ENCODE results near the gene P2RX1.

DNA sequence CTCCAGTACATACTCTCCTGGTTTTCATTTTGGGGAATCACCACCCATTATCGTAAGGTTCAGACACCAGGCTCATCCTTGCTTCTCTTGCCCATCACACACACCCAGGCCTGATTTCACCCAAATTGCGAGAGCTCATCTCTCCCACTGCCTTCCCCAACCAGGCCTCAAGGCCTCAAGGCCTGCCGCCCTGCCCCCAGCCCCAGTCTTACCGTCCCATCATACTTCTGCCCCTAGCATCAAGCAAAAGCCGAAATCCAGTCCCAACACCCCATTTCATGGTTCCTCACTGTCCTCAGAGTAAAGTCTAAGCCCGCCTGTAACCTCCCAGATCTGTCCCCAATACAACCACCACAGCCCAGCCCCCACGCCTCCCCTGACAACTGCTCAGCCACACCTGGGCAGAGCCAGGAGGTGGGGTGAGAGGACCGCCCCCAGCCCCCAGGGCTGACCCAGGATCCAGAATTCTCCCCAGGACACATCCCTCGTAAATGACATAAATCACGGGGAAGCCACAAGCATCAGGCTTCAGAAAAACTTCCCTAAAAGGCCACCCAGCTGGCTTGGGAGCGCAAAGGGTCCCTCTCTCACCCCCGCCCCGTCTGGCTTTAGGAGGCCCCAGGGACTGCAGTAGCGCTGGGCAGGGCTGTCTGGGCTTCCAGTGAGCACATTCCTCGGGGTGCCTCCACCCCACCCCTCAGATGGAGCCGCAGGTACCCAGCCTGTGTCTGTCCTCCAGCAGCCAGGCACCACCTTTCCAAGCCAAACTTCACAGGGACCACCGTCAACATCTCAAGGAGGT lies 9.6 kb upstream of the P2RX1 start:
- TF ChIP-seq, protein P1, sequence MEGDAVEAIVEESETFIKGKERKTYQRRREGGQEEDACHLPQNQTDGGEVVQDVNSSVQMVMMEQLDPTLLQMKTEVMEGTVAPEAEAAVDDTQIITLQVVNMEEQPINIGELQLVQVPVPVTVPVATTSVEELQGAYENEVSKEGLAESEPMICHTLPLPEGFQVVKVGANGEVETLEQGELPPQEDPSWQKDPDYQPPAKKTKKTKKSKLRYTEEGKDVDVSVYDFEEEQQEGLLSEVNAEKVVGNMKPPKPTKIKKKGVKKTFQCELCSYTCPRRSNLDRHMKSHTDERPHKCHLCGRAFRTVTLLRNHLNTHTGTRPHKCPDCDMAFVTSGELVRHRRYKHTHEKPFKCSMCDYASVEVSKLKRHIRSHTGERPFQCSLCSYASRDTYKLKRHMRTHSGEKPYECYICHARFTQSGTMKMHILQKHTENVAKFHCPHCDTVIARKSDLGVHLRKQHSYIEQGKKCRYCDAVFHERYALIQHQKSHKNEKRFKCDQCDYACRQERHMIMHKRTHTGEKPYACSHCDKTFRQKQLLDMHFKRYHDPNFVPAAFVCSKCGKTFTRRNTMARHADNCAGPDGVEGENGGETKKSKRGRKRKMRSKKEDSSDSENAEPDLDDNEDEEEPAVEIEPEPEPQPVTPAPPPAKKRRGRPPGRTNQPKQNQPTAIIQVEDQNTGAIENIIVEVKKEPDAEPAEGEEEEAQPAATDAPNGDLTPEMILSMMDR (IDR thresholded peaks at IDR 0.05), result no peak
- no peak for TF ChIP-seq POLR2A (IDR thresholded peaks at IDR 0.05)

All from uterus (tissue), 2 donors.